Activated CD4-positive, alpha-beta T cell treated with anti-CD3 and anti-CD28 coated beads, Interleukin-2, amount 50 U/mL, for 1 hour (primary cell): Measurements from ENCODE around the gene PDZD4.

Experiments
- DNase-seq: peaks from one replicate; pipeline ENCODE4 v3.0.0-alpha.2; 2020

The PDZD4 gene

GRCh38 chrX:153769865-153770600 lies 60.3 kb downstream of the PDZD4 start:
- no peak for DNase-seq

GRCh38 chrX:153769158-153769864 lies 61.0 kb downstream of the PDZD4 start:
- DNase-seq, result no peak

- no peak for DNase-seq
These were observed 61.8 kb downstream of the PDZD4 start for GRCh38 chrX:153768311-153769157.

- no peak for DNase-seq
These were observed 62.7 kb downstream of the PDZD4 start for GRCh38 chrX:153767674-153768055.

GRCh38 chrX:153766871-153767673 lies 63.3 kb downstream of the PDZD4 start:
- no peak for DNase-seq

GRCh38 chrX:153766098-153766817 lies 64.1 kb downstream of the PDZD4 start:
- no peak for DNase-seq

- no peak for DNase-seq
These were observed 64.9 kb downstream of the PDZD4 start for GRCh38 chrX:153765138-153766079.

- no peak for DNase-seq
These were observed 65.6 kb downstream of the PDZD4 start for GRCh38 chrX:153764786-153765137.

- peak; percentile 71 for DNase-seq
These were observed 66.2 kb downstream of the PDZD4 start, which contains the start of gene PLXNB3 for GRCh38 chrX:153763989-153764755. Gene PLXNB3, plus strand, starts transcription at chrX:153764249. Its CDS starts 1,287 bp downstream, at chrX:153765536.

GRCh38 chrX:153763298-153763932 lies 66.9 kb downstream of the PDZD4 start:
- DNase-seq, result no peak

- no peak for DNase-seq
These were observed 67.6 kb downstream of the PDZD4 start for GRCh38 chrX:153762626-153763173.

GRCh38 chrX:153761863-153762262 lies 68.5 kb downstream of the PDZD4 start:
- DNase-seq, result no peak

- DNase-seq, result no peak
These were observed 75.2 kb downstream of the PDZD4 start for GRCh38 chrX:153755136-153755535.
